Heart left ventricle (tissue), 16 donors: ENCODE results near the gene GPX4. TPM values are rescaled to one million over a fixed set of nuclear protein-coding genes. Genes with fewer than 3 reads are reported as not detected.
A peak's percentile ranks its signal among the peaks of the same experiment; 100 is the strongest.

ENCODE experiments used
- ATAC-seq, 4 donors: fragments of 200-7000 bp; cut with Tn5 transposase; one replicate each; pipeline ENCODE4 v1.9.1; 2020 to 2022; ENCODE audit warnings: moderate library complexity in 4 of 4, mild to moderate bottlenecking in 3 of 4, moderate number of reproducible peaks in 1 of 4
- DNase-seq, 5 donors: peaks; one replicate each; pipeline ENCODE4 v3.0.0-alpha.2; 2020
- H3K27ac ChIP-seq, 12 donors: fragments of 200-600 bp; sonication (generic) in 4 of 12; one replicate each; pipeline versions ENCODE4 v1.5.0 to v1.8.0; 2016 to 2022; ENCODE audit warnings: mild to moderate bottlenecking in 2 of 12
- H3K27me3 ChIP-seq, 9 donors: fragments of 200-600 bp; sonication (generic) in 2 of 9; one replicate each; pipeline versions ENCODE4 v1.5.1 to v1.8.0; 2016 to 2022; ENCODE audit warnings: mild to moderate bottlenecking in 3 of 9
- H3K36me3 ChIP-seq, 9 donors: fragments of 200-600 bp; sonication (generic) in 2 of 9; one replicate each; pipeline versions ENCODE4 v1.5.0 to v1.8.0; 2018 to 2022; ENCODE audit warnings: mild to moderate bottlenecking in 2 of 9
- H3K4me1 ChIP-seq, 12 donors: fragments of 200-600 bp; sonication (generic) in 4 of 12; one replicate each; pipeline versions ENCODE4 v1.5.0 to v1.8.0; 2016 to 2022; ENCODE audit warnings: mild to moderate bottlenecking in 3 of 12
- H3K4me3 ChIP-seq, 12 donors: fragments of 200-600 bp; sonication (generic) in 4 of 12; one replicate each; pipeline versions ENCODE4 v1.5.0 to v1.8.0; 2017 to 2022; ENCODE audit warnings: mild to moderate bottlenecking in 9 of 12, moderate library complexity in 4 of 12
- H3K9me3 ChIP-seq, 12 donors: fragments of 200-600 bp; sonication (generic) in 4 of 12; one replicate each; pipeline versions ENCODE4 v1.5.0 to v1.8.0; 2016 to 2022; ENCODE audit warnings: mild to moderate bottlenecking in 1 of 12
- POLR2A ChIP-seq, 2 donors: fragments of 450-650 bp; IDR thresholded peaks; one replicate each; pipeline ENCODE4 v1.6.1; 2017; ENCODE audit warnings: antibody characterized with exemption in 2 of 2, mild to moderate bottlenecking in 2 of 2, moderate library complexity in 2 of 2
- WGBS, 4 donors: extraction: QIAGEN DNeasy Blood & Tissue Kit in 2 of 4; methylation state at CpG; one replicate each; pipeline versions ENCODE4 v1.1.5 to v1.1.7; 2013 to 2018; 5-methylcytosine and 5-hydroxymethylcytosine counted together
- intact Hi-C, 10 donors: fragments of 100-400 bp; cut with DNase I; formaldehyde crosslinking; loops; one replicate each; pipeline versions ENCODE4 v1.11.1 to v1.14.2; 2022
- polyA plus RNA-seq, 2 donors: library from polyadenylated mRNA; stranded (reverse); fragments of 200-250 nt; gene quantifications; one replicate each; pipeline ENCODE4 v1.2.3, GENCODE V29; 2013
- total RNA-seq, 9 donors: library from RNA; depleted of rRNA in 2 of 9; stranded (reverse); fragments of >200 nt in 2 of 9; fragmentation: NEBNext Ultra II Directional in 3 of 9; extraction: Animal tissue kit (Norgen Biotek cat#: 25700) in 3 of 9; gene quantifications; one replicate each; pipeline versions ENCODE4 v1.1.0 to v1.2.4, GENCODE V29; 2016 to 2023
- TF ChIP-seq, protein P1 (sequence below), 12 donors: fragments of 200-600 bp; sonication (generic) in 4 of 12; IDR thresholded peaks; one replicate each; pipeline versions ENCODE4 v1.5.0 to v1.8.0; 2018 to 2022; ENCODE audit warnings: antibody characterized with exemption in 12 of 12, mild to moderate bottlenecking in 5 of 12
- donor health status: ischemic (EF 13 %, LVEDD 7.1; RV severe dilation, severe dysfunction).
- donor health status: healthy with polysubstance abuse.
- donor health status: DM: no; HTN: yes; CAD: no.
- donor health status: DM: no; HTN: no; CAD: no.
- donor health status: ischemic (EF 25% LVEDD 6.9; RV normal size, moderate dysfunction).
- donor health status: ischemic (EF 25% LVEDD 5.7; RV mildly dilated, moderate dysfunction).
- donor health status: healthy.
- donor health status: DM: yes; HTN: yes; CAD: no.
- donor health status: ischemic (EF 35%, LVEDD 5.7; RV mildly dilated, moderate dysfunction).
- donor health status: nonischemic (EF 11% LVEDD 7.7; RV severe dilation, severe dysfunction).
- donor health status: DM: yes; HTN: yes; CAD: no.
- donor health status: PGD.
- donor health status: ischemic (EF 29% LVEDD 5.4; RV normal size, mild dysfunction).
- donor health status: nonischemic (EF 23%, LVEDD 6.1; RV moderate dilation, normal function).

GPX4 gene
- total and polyA plus RNA-seq, 11 donors = 251 to 590 (median 326) TPM

- H3K27me3 ChIP-seq = peaks cover 0 to 6% (median 0%) of the 10 kb centered on the region in 9 donors
- H3K27ac ChIP-seq = no peak overlapping the region
- peak overlapping the region in 4 of 12 donors; percentile 12 to 31 (median 29) for H3K4me3 ChIP-seq
- TF ChIP-seq, protein P1, sequence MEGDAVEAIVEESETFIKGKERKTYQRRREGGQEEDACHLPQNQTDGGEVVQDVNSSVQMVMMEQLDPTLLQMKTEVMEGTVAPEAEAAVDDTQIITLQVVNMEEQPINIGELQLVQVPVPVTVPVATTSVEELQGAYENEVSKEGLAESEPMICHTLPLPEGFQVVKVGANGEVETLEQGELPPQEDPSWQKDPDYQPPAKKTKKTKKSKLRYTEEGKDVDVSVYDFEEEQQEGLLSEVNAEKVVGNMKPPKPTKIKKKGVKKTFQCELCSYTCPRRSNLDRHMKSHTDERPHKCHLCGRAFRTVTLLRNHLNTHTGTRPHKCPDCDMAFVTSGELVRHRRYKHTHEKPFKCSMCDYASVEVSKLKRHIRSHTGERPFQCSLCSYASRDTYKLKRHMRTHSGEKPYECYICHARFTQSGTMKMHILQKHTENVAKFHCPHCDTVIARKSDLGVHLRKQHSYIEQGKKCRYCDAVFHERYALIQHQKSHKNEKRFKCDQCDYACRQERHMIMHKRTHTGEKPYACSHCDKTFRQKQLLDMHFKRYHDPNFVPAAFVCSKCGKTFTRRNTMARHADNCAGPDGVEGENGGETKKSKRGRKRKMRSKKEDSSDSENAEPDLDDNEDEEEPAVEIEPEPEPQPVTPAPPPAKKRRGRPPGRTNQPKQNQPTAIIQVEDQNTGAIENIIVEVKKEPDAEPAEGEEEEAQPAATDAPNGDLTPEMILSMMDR (IDR thresholded peaks at IDR 0.05) = no peak
- TF ChIP-seq POLR2A (IDR thresholded peaks at IDR 0.05) = no peak
- H3K9me3 ChIP-seq = no peaks in the 10 kb centered on the region
- intact Hi-C loops = loop anchor here in 1 of 10 donors (10.0 kb wide), 1 partner anchor 48 kb away; no protein-coding TSS in a partner anchor
- 16 to 29% (median 26%) methylated on average over 22 to 51 of the region's 51 CpGs for WGBS, 4 donors
- peak in 3 of 4 donors; percentile 53 to 64 (median 54) for ATAC-seq
- peaks cover 0 to 77% (median 0%) of the 10 kb centered on the region in 9 donors for H3K36me3 ChIP-seq
- peak in 2 of 5 donors; percentile 69 to 76 for DNase-seq
- peaks cover 0 to 43% (median 3%) of the 10 kb centered on the region in 12 donors for H3K4me1 ChIP-seq
These were observed 21.4 kb upstream of the GPX4 start for GRCh38 chr19:1082165-1082927.

DNA sequence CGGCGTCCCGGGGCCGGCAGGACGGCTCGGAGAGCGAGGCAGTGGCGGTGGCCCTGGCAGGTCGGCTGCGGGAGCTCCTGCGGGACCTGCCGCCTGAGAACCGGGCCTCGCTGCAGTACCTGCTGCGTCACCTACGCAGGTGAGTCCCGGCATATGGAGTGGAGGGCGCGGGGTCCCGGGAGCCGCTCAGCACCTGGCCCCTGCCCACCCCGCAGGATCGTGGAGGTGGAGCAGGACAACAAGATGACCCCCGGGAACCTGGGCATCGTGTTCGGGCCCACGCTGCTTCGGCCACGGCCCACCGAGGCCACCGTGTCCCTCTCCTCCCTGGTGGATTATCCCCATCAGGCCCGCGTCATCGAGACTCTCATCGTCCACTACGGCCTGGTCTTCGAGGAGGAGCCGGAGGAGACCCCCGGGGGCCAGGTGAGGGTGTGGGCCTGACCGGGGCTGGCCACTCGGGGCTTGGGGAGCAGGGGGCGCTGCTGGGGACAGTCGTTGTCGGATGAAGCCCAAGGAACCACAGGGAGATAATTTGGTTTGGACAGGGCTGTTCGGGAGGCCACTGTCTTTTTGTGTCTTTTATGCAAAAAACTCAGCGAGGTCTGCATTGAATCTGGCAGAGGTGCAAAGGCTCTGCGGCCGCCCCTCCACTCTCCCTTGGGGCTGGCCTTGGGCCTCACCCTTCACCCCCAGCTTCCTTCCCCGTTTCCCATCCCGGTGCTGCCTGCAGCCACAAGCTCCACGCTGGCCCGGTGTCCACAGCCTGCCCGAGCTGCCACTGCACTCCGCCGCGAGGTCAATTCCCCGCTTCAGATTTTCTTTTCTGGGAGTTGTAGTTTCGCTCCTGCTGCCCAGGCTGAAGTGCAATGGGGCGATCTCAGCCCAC is 20.6 kb upstream of the GPX4 start:
- peaks cover 0 to 6% (median 0%) of the 10 kb centered on the region in 9 donors for H3K27me3 ChIP-seq
- H3K9me3 ChIP-seq = no peaks in the 10 kb centered on the region
- DNase-seq (no peak), ATAC-seq (no peak)
- WGBS, 4 donors = 65 to 84% (median 83%) methylated on average over 14 to 59 of the region's 59 CpGs
- peak overlapping the region in 3 of 12 donors; percentile 28 to 31 (median 30) for H3K4me3 ChIP-seq
- peaks cover 0 to 84% (median 5%) of the 10 kb centered on the region in 9 donors for H3K36me3 ChIP-seq
- TF ChIP-seq, protein P1 (IDR thresholded peaks at IDR 0.05) = no peak
- no peak for TF ChIP-seq POLR2A (IDR thresholded peaks at IDR 0.05)
- H3K4me1 ChIP-seq = peaks cover 0 to 45% (median 4%) of the 10 kb centered on the region in 12 donors
- H3K27ac ChIP-seq = no peak overlapping the region
- intact Hi-C loops = loop anchor here in 1 of 10 donors (10.0 kb wide), 1 partner anchor 48 kb away; no protein-coding TSS in a partner anchor

GRCh38 chr19:1084024-1084868 is 19.5 kb upstream of the GPX4 start:
- Histone ChIP-seq H3K9me3 (no peaks in the 10 kb centered on the region), H3K4me1 (peaks cover 0 to 56% (median 5%) of the 10 kb centered on the region in 12 donors), H3K4me3 (no peak overlapping the region), H3K27ac (no peak overlapping the region), H3K27me3 (peaks cover 0 to 6% (median 0%) of the 10 kb centered on the region in 9 donors), H3K36me3 (peaks cover 0 to 86% (median 14%) of the 10 kb centered on the region in 9 donors)
- 87 to 90% (median 89%) methylated on average over 39 to 43 of the region's 43 CpGs for WGBS, 4 donors
- ATAC-seq (no peak), DNase-seq (peak in 1 of 5 donors; percentile 55)
- no peak for TF ChIP-seq POLR2A (IDR thresholded peaks at IDR 0.05)
- TF ChIP-seq, protein P1 (IDR thresholded peaks at IDR 0.05) = no peak
- intact Hi-C loops = loop anchor here in 1 of 10 donors (10.0 kb wide), 1 partner anchor 49 kb away; no protein-coding TSS in a partner anchor
